GM23248 (cell line): ENCODE results near the gene TRAP1. TPM values are rescaled to one million over a fixed set of nuclear protein-coding genes. Genes with fewer than 3 reads are reported as not detected.

ENCODE experiments used
- DNase-seq: peaks from one replicate; pipeline ENCODE4 v3.0.0-alpha.2; 2015
- H2AFZ ChIP-seq: fragments of 200-600 bp; sonication (generic); 2 replicates; pipeline ENCODE4 v1.6.1; 2016; ENCODE audit warnings: antibody characterized with exemption
- H3F3A ChIP-seq: fragments of 200-600 bp; sonication (generic); 2 replicates; pipeline ENCODE4 v1.6.1; 2016; ENCODE audit warnings: mild to moderate bottlenecking, antibody characterized with exemption, mixed run types; ENCODE audit not compliant: insufficient read depth
- H3K27ac ChIP-seq: fragments of 200-600 bp; sonication (generic); 2 replicates; pipeline ENCODE4 v1.5.1; 2016; ENCODE audit warnings: mild to moderate bottlenecking
- H3K27me3 ChIP-seq: fragments of 200-600 bp; sonication (generic); replicated peaks from 2 replicates; pipeline ENCODE4 v1.6.1; 2016; ENCODE audit warnings: mild to moderate bottlenecking; ENCODE audit not compliant: insufficient read depth
- H3K36me3 ChIP-seq: fragments of 200-600 bp; sonication (generic); 2 replicates; pipeline ENCODE4 v1.6.1; 2016; ENCODE audit warnings: low read depth, mild to moderate bottlenecking
- H3K4me1 ChIP-seq: fragments of 200-600 bp; sonication (generic); 2 replicates; pipeline ENCODE4 v1.6.1; 2016; ENCODE audit warnings: mild to moderate bottlenecking; ENCODE audit not compliant: insufficient read depth
- H3K4me2 ChIP-seq: fragments of 200-600 bp; sonication (generic); one replicate; pipeline ENCODE4 v1.6.1; 2016; ENCODE audit warnings: mild to moderate bottlenecking; ENCODE audit not compliant: unreplicated experiment
- H3K4me3 ChIP-seq: fragments of 200-600 bp; sonication (generic); 2 replicates; pipeline ENCODE4 v1.5.1; 2016; ENCODE audit warnings: mild to moderate bottlenecking
- H3K79me2 ChIP-seq: fragments of 200-600 bp; sonication (generic); 2 replicates; pipeline ENCODE4 v1.6.1; 2016; ENCODE audit warnings: mild to moderate bottlenecking; ENCODE audit not compliant: insufficient read depth
- H3K9ac ChIP-seq: fragments of 200-600 bp; sonication (generic); 2 replicates; pipeline ENCODE4 v1.6.1; 2016; ENCODE audit warnings: mild to moderate bottlenecking
- H3K9me2 ChIP-seq: fragments of 200-600 bp; sonication (generic); 2 replicates; pipeline ENCODE4 v1.6.1; 2016; ENCODE audit warnings: mixed run types, mild to moderate bottlenecking, moderate library complexity; ENCODE audit not compliant: insufficient read depth
- H3K9me3 ChIP-seq: fragments of 200-600 bp; sonication (generic); one replicate; pipeline ENCODE4 v1.6.1; 2017; ENCODE audit warnings: low read depth
- H4K20me1 ChIP-seq: fragments of 200-600 bp; sonication (generic); 2 replicates; pipeline ENCODE4 v1.6.0; 2016; ENCODE audit not compliant: insufficient read depth
- EZH2 ChIP-seq: fragments of 200-600 bp; sonication (generic); IDR thresholded peaks from 2 replicates; pipeline ENCODE4 v1.6.1; 2018; ENCODE audit warnings: antibody characterized with exemption, mild to moderate bottlenecking; ENCODE audit not compliant: insufficient read depth, poor library complexity, severe bottlenecking
- EZH2phosphoT487 ChIP-seq: fragments of 200-600 bp; sonication (generic); IDR thresholded peaks from 2 replicates; pipeline ENCODE4 v1.6.1; 2018; ENCODE audit warnings: antibody characterized with exemption, moderate library complexity, mild to moderate bottlenecking, low read depth; ENCODE audit not compliant: insufficient read depth
- WGBS, 2 experiments: methylation state at CpG; one replicate each; pipeline ENCODE4 v1.1.6; 2015 to 2017; ENCODE audit warnings: low lambda C conversion rate in 2 of 2, low coverage in 1 of 2; ENCODE audit errors: missing lambda C conversion rate in 2 of 2; 5-methylcytosine and 5-hydroxymethylcytosine counted together
- in situ Hi-C: fragments of 300-500 bp; cut with MboI; formaldehyde crosslinking; loops from 2 replicates; pipeline ENCODE4 v1.15.0; 2020
- polyA plus RNA-seq: library from polyadenylated mRNA; unstranded; fragments of >200 nt; fragmentation: Nextera tagmentation; extraction: Ambion mirVana; gene quantifications from 2 replicates; pipeline ENCODE4 v1.2.1, GENCODE V29; 2016
- total RNA-seq: library from RNA; depleted of rRNA; stranded (reverse); fragments of >200 nt; shearing (Covaris generic); gene quantifications from 2 replicates; pipeline ENCODE4 v1.2.3, GENCODE V29; 2014

TRAP1 gene
- total and polyA plus RNA-seq, 2 experiments from 2014 or later = 56.6 to 73.4 TPM

DNA sequence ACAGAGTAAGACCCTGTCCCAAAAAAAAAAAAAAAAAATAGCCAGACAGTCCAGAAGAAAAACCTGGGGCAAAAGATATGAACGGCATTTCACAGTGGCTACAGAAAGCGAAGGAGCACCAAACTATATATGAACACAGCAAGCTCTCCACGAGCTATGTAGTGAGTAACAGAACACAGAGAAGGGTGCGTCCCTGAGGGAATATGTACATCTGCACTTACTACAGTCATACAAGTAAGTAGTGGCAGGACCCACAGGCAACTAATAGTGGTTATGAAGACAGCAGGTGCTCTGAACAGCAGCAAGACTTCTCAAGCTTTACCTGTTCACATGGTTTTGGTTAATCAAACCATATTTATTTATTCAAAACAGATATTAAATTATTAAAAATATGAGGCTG is 15.8 kb downstream of the TRAP1 start:
- 0 out of 2 replicates have a peak, but pooled peaks cover 5% of the 10 kb centered on the region for H3F3A ChIP-seq
- no peak for DNase-seq
- WGBS, 2 experiments = 73 to 75% methylated on average over 4 of the region's 4 CpGs
- no peak overlapping the region for H2AFZ ChIP-seq
- H3K9me2 ChIP-seq = no peaks in the 10 kb centered on the region
- no peaks in the 10 kb centered on the region for H3K4me1 ChIP-seq
- no peaks in the 10 kb centered on the region for H4K20me1 ChIP-seq
- H3K79me2 ChIP-seq = peaks cover 48% of the 10 kb centered on the region
- H3K9me3 ChIP-seq = no peaks in the 10 kb centered on the region
- H3K27me3 ChIP-seq = no peaks in the 10 kb centered on the region
- TF ChIP-seq EZH2phosphoT487 = no peak
- no peak for TF ChIP-seq EZH2
- in situ Hi-C loops = no loop called here
- H3K36me3 ChIP-seq = no peaks in the 10 kb centered on the region
- no peak overlapping the region for H3K4me3 ChIP-seq
- no peak overlapping the region for H3K27ac ChIP-seq
- no peak overlapping the region for H3K9ac ChIP-seq
- no peak overlapping the region for H3K4me2 ChIP-seq

DNA sequence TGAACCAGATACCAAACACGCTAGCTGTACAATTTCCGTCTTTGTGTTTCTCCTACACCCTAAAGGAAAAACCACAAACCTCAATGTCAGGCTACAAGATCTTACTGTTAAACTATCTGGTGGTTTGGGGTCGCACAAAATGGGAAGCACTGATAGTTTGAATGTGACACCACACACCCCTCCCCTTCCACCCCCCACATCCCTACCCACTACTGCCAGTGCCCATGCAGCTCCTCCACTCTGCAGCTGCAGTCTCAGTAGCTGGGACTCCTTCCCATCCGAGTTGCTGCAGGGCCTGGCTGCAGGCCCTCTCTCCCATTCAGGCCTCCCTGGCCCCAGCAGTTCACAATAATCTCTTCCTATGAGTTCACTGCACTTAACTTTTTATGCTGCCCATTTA is 18.4 kb downstream of the TRAP1 start:
- no peak overlapping the region for H3K9ac ChIP-seq
- no peak overlapping the region for H3K27ac ChIP-seq
- no peak for DNase-seq
- H3F3A ChIP-seq = 0 out of 2 replicates have a peak, but pooled peaks cover 5% of the 10 kb centered on the region
- no peaks in the 10 kb centered on the region for H3K27me3 ChIP-seq
- in situ Hi-C loops = no loop called here
- no peaks in the 10 kb centered on the region for H3K9me2 ChIP-seq
- WGBS, 2 experiments = 79 to 80% methylated on average over 4 of the region's 4 CpGs
- no peaks in the 10 kb centered on the region for H4K20me1 ChIP-seq
- H3K79me2 ChIP-seq = peaks cover 41% of the 10 kb centered on the region
- no peak overlapping the region for H3K4me3 ChIP-seq
- no peak overlapping the region for H2AFZ ChIP-seq
- no peaks in the 10 kb centered on the region for H3K36me3 ChIP-seq
- no peaks in the 10 kb centered on the region for H3K4me1 ChIP-seq
- TF ChIP-seq EZH2phosphoT487 (no peak), EZH2 (no peak)
- no peaks in the 10 kb centered on the region for H3K9me3 ChIP-seq
- H3K4me2 ChIP-seq = no peak overlapping the region

DNA sequence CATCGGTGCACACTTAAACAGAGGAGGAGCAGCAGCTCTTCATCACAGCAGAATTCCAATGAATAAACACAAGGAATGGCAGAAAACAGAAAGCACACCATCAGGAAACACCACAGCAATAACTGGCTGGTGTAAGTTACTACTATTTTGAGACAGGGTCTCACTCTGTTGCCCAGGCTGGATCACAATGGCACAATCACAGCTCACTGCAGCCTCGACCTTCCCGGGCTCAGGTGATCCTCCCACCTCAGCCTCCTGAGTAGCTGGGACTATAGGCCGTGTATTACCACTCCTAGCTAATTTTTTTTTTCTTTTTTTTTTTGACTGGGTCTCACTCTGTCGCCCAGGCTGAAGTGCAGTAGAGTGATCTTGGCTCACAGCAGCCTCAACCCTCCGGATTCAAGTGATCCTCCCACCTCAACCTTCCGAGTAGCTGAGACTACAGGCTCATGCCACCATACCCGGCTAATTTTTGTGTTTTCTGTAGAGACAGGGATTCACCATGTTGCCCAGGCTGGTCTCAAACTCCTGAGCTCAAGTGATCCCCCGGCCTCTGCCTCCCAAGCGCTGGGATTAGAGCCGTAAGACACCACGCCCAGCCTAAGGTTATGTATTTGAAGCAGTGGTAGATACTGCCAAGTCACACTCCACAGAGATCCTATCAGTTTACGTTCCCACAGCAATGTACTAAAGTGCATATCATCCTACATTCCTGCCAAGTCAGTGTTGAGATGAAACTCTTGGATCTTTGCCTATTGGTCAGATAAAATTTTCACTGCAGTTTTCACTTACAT is 20.7 kb downstream of the TRAP1 start:
- no peak overlapping the region for H3K4me2 ChIP-seq
- H3K36me3 ChIP-seq = no peaks in the 10 kb centered on the region
- H3K79me2 ChIP-seq = peaks cover 46% of the 10 kb centered on the region
- no peak for TF ChIP-seq EZH2phosphoT487
- TF ChIP-seq EZH2 = no peak
- H3K27ac ChIP-seq = no peak overlapping the region
- no peak overlapping the region for H2AFZ ChIP-seq
- DNase-seq = peak; percentile 56
- 0 out of 2 replicates have a peak, but pooled peaks cover 7% of the 10 kb centered on the region for H3F3A ChIP-seq
- H3K9me2 ChIP-seq = no peaks in the 10 kb centered on the region
- peaks cover under 1% of the 10 kb centered on the region; the same call in 1 of the 2 replicates for H3K4me1 ChIP-seq
- H3K4me3 ChIP-seq = no peak overlapping the region
- H3K27me3 ChIP-seq = no peaks in the 10 kb centered on the region
- in situ Hi-C loops = no loop called here
- no peaks in the 10 kb centered on the region for H3K9me3 ChIP-seq
- WGBS, 2 experiments = 91% methylated on average over 13 of the region's 13 CpGs
- no peaks in the 10 kb centered on the region for H4K20me1 ChIP-seq
- no peak overlapping the region for H3K9ac ChIP-seq

DNA sequence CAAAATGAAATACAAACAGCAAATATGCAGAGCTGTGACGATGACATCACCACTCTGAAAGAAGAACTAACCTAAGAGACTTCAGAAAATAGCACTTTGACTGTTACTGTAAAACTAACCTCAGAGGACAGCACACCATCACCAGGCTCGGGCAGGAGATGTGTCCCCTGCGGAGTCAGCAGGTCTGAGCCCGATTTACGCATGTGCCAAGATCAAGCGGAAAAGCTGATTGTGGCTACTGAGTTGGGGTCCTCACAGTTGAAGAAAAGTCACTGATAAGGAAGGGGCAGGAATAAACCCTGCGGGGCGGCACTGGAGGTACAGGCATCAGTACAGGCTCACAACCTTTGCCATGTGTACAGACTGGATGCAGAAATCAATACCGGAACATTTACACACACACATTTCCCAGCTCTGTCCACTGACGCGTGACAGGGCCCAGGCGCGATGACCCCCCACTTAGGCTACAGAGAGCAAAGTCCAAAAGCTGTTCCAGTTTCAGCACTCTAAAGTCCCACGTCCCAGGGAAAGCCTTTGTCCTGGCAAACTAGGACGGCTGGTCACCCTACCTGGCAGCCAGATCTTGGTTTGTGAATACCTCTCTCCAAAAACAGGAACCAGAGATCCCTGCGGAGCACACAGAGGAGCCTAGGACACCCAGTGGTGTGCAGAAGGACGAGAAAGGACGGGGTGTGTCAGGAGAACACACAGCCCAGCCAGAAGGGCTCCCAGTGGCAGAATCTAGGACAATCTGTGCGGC is 21.5 kb downstream of the TRAP1 start:
- Histone ChIP-seq H3K9ac (no peak overlapping the region), H2AFZ (no peak overlapping the region), H3K36me3 (no peaks in the 10 kb centered on the region), H3F3A (0 out of 2 replicates have a peak, but pooled peaks cover 13% of the 10 kb centered on the region), H3K27ac (no peak overlapping the region), H4K20me1 (no peaks in the 10 kb centered on the region), H3K4me3 (no peak overlapping the region), H3K9me3 (no peaks in the 10 kb centered on the region), H3K4me1 (peaks cover 9% of the 10 kb centered on the region), H3K79me2 (peaks cover 47% of the 10 kb centered on the region), H3K9me2 (no peaks in the 10 kb centered on the region), H3K4me2 (no peak overlapping the region), H3K27me3 (no peaks in the 10 kb centered on the region)
- 86 to 87% methylated on average over 19 of the region's 19 CpGs for WGBS, 2 experiments
- DNase-seq = no peak
- in situ Hi-C loops = no loop called here
- no peak for TF ChIP-seq EZH2phosphoT487
